Stomach (tissue), 9 donors: Measurements from ENCODE around the gene ATP8A1. TPM values are rescaled to one million over a fixed set of nuclear protein-coding genes. Genes with fewer than 3 reads are reported as not detected.

ENCODE experiments used
- DNase-seq, 2 donors: peaks; one replicate each; pipeline versions ENCODE4 v3.0.0 to v3.0.0-alpha.2; 2013 to 2019
- H3K27ac ChIP-seq, 5 donors: fragments of 200-600 bp in 4 of 5; sonication (generic) in 4 of 5; one replicate each; pipeline ENCODE4 v1.5.1; 2013 to 2019; ENCODE audit warnings: mild to moderate bottlenecking in 1 of 5, moderate library complexity in 1 of 5
- H3K27me3 ChIP-seq, 3 donors: fragments of 200-600 bp; sonication (generic); one replicate each; pipeline ENCODE4 v1.5.1; 2017 to 2019; ENCODE audit warnings: mixed run types in 1 of 3
- H3K36me3 ChIP-seq, 4 donors: fragments of 200-600 bp; sonication (generic); 1 replicate in 3 of 4; 2 replicates in 1 of 4; pipeline ENCODE4 v1.5.1; 2016 to 2019
- H3K4me1 ChIP-seq, 4 donors: fragments of 200-600 bp; sonication (generic); one replicate each; pipeline ENCODE4 v1.5.1; 2016 to 2019
- H3K4me3 ChIP-seq, 4 donors: fragments of 200-600 bp; sonication (generic) in 3 of 4; one replicate each; pipeline ENCODE4 v1.5.1; 2016 to 2019; ENCODE audit warnings: mild to moderate bottlenecking in 1 of 4
- H3K9me3 ChIP-seq, 4 donors: fragments of 200-600 bp; sonication (generic); one replicate each; pipeline ENCODE4 v1.5.1; 2016 to 2019
- CTCF ChIP-seq, 7 experiments: fragments of 450-650 bp in 4 of 7; fragments of 200-600 bp in 3 of 7; sonication (generic) in 3 of 7; IDR thresholded peaks; one replicate each; pipeline ENCODE4 v1.5.1; 2016 to 2019; ENCODE audit warnings: antibody characterized with exemption in 7 of 7, control low read depth in 2 of 7, mild to moderate bottlenecking in 1 of 7
- EP300 ChIP-seq: sonication (generic); formaldehyde crosslinking; IDR thresholded peaks from one replicate; pipeline ENCODE4 v1.6.1; 2017; ENCODE audit warnings: antibody characterized with exemption
- POLR2A ChIP-seq, 4 donors: fragments of 450-650 bp; IDR thresholded peaks; one replicate each; pipeline ENCODE4 v1.6.1; 2016; ENCODE audit warnings: antibody characterized with exemption in 4 of 4, control low read depth in 2 of 4, mild to moderate bottlenecking in 1 of 4, moderate library complexity in 1 of 4
- POLR2AphosphoS5 ChIP-seq, 3 donors: sonication (generic); formaldehyde crosslinking; IDR thresholded peaks; one replicate each; pipeline ENCODE4 v1.6.1; 2016; ENCODE audit warnings: antibody characterized with exemption in 3 of 3
- WGBS, 5 donors: extraction: QIAGEN DNeasy Blood & Tissue Kit in 3 of 5; methylation state at CpG; one replicate each; pipeline versions ENCODE4 v1.1.5 to v1.1.7; 2013 to 2018; 5-methylcytosine and 5-hydroxymethylcytosine counted together
- intact Hi-C: fragments of 100-400 bp; cut with DNase I; formaldehyde crosslinking; loops from one replicate; pipeline ENCODE4 v1.15.1; 2023; ENCODE audit warnings: low total_unique reads
- polyA plus RNA-seq, 3 donors: library from polyadenylated mRNA; stranded (reverse); fragments of 200-250 nt; gene quantifications; one replicate each; pipeline ENCODE4 v1.2.3, GENCODE V29; 2013
- total RNA-seq, 5 donors: library from RNA; depleted of rRNA; stranded (reverse); fragments of >200 nt; gene quantifications; one replicate each; pipeline versions ENCODE4 v1.1.0 to v1.2.3, GENCODE V29; 2014 to 2016
- donor health status: healthy with polysubstance abuse.
- donor health status: Bipolar disorder and iron deficiency.
- donor health status: healthy.

The ATP8A1 gene
- total and polyA plus RNA-seq, 8 donors = 2.6 to 104 (median 33.2) TPM

DNA sequence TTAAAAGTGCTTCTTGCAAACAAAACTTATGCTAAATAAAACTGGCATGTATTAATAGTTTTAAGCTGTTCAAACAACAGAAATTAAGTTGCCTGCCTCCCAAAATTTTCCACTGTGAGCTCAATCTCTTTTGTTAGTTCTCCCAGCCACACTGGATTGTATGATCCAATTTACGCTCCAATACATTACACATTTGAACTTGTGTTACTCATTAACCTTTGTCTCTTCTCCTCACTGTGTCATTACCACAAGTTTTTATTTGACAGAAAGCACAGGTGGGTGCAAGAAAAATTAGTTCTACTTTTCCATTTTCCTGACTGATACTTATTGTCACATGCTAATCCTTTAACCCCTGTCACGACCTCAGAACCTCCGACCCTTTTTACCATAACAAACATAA, 204.1 kb downstream of the ATP8A1 start:
- no peaks in the 10 kb centered on the region for H3K4me1 ChIP-seq
- no peaks in the 10 kb centered on the region for H3K9me3 ChIP-seq
- 57 to 80% (median 67%) methylated on average over 3 of the region's 3 CpGs for WGBS, 5 donors
- peaks cover 0 to 34% (median 20%) of the 10 kb centered on the region in 4 donors for H3K36me3 ChIP-seq
- DNase-seq = peak in 1 of 2 donors; percentile 9
- H3K4me3 ChIP-seq = no peak overlapping the region
- no peaks in the 10 kb centered on the region for H3K27me3 ChIP-seq
- TF ChIP-seq POLR2AphosphoS5 (IDR thresholded peaks at IDR 0.05) (no peak), EP300 (no peak), CTCF (IDR thresholded peaks at IDR 0.05) (no peak), POLR2A (IDR thresholded peaks at IDR 0.05) (no peak)
- intact Hi-C loops = no loop called here
- H3K27ac ChIP-seq = no peak overlapping the region

- H3K27ac ChIP-seq = no peak overlapping the region
- peaks cover 0 to 54% (median 45%) of the 10 kb centered on the region in 4 donors for H3K36me3 ChIP-seq
- 55 to 69% (median 63%) methylated on average over 5 of the region's 5 CpGs for WGBS, 5 donors
- intact Hi-C loops = no loop called here
- H3K9me3 ChIP-seq = no peaks in the 10 kb centered on the region
- no peak for DNase-seq
- TF ChIP-seq POLR2AphosphoS5 (IDR thresholded peaks at IDR 0.05) (no peak), CTCF (IDR thresholded peaks at IDR 0.05) (no peak), EP300 (no peak), POLR2A (IDR thresholded peaks at IDR 0.05) (no peak)
- H3K4me3 ChIP-seq = no peak overlapping the region
- H3K4me1 ChIP-seq = no peaks in the 10 kb centered on the region
- H3K27me3 ChIP-seq = no peaks in the 10 kb centered on the region
Measured at GRCh38 chr4:42446823-42447222, 210.1 kb downstream of the ATP8A1 start.

DNA sequence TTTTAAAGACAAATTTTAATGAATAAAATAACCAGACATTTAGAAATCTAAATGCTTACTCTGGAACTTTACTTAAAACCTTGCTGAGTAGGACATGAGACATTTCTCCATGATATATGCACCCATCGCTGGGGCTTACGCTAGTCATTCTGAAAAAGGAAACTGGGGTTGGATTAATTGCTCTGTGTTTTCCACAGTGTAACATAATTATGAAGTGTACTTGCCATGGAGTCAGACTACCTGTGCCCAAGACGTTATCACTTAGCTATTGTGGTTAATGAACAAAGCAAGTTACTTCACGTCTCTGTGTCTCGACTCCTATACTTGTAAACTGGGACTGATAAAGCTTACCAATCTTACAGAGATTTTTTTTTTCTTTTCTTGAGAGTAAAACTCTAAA, 211.9 kb downstream of the ATP8A1 start:
- peaks cover 0 to 39% (median 32%) of the 10 kb centered on the region in 4 donors for H3K36me3 ChIP-seq
- intact Hi-C loops = no loop called here
- no peaks in the 10 kb centered on the region for H3K9me3 ChIP-seq
- H3K4me1 ChIP-seq = no peaks in the 10 kb centered on the region
- TF ChIP-seq CTCF (IDR thresholded peaks at IDR 0.05) (no peak), POLR2A (IDR thresholded peaks at IDR 0.05) (no peak), POLR2AphosphoS5 (IDR thresholded peaks at IDR 0.05) (no peak), EP300 (no peak)
- 75 to 82% (median 77%) methylated on average over 5 of the region's 5 CpGs for WGBS, 5 donors
- H3K27ac ChIP-seq = no peak overlapping the region
- no peaks in the 10 kb centered on the region for H3K27me3 ChIP-seq
- DNase-seq = no peak
- H3K4me3 ChIP-seq = no peak overlapping the region

GRCh38 chr4:42442601-42443000, 214.3 kb downstream of the ATP8A1 start:
- no peak for TF ChIP-seq EP300
- TF ChIP-seq POLR2A (IDR thresholded peaks at IDR 0.05) = no peak
- TF ChIP-seq CTCF (IDR thresholded peaks at IDR 0.05) = no peak
- TF ChIP-seq POLR2AphosphoS5 (IDR thresholded peaks at IDR 0.05) = no peak
- no peaks in the 10 kb centered on the region for H3K27me3 ChIP-seq
- peaks cover 0 to 52% (median 41%) of the 10 kb centered on the region in 4 donors for H3K36me3 ChIP-seq
- intact Hi-C loops = no loop called here
- no peak for DNase-seq
- no peaks in the 10 kb centered on the region for H3K4me1 ChIP-seq
- no peaks in the 10 kb centered on the region for H3K9me3 ChIP-seq
- 80 to 92% (median 88%) methylated on average over 2 of the region's 2 CpGs for WGBS, 5 donors
- H3K27ac ChIP-seq = no peak overlapping the region
- no peak overlapping the region for H3K4me3 ChIP-seq
